Measurements from ENCODE around the gene ADAM12.

The ADAM12 gene

GRCh38 chr10:126210051-126210651, 178.1 kb downstream of the ADAM12 start:
- TF ChIP-seq CTCF (IDR thresholded peaks at IDR 0.05; ENCODE audit: low read depth, low read length, missing control alignments): no peak
- DNase-seq (ENCODE audit: extremely low read depth, low read depth): no peak
- no peak overlapping the region for H3K4me3 ChIP-seq (replicated peaks; ENCODE audit: low read depth, low read length)

DNA sequence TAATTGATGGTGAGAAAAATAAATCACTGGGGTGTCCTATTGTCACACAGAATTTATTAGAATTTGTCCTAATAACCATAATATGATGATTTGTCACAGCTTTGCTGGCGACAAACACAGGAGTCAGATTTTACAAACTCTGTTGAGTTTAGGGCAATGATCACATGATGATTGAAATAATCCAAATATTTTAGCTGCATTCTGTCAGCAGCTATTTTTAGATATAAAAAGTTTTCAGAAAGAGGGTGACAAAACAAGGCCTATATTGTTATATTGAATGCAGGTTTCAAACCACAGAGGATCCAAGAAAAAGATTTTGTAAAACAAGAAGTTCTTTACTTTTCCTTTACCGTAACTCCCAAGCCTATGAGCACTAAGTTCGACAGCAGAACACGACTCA, 178.8 kb downstream of the ADAM12 start:
- no peak for TF ChIP-seq CTCF (IDR thresholded peaks at IDR 0.05; ENCODE audit: low read depth, low read length, missing control alignments)
- no peak for DNase-seq (ENCODE audit: extremely low read depth, low read depth)
- no peak overlapping the region for H3K4me3 ChIP-seq (replicated peaks; ENCODE audit: low read depth, low read length)

GRCh38 chr10:126208726-126209302, 179.5 kb downstream of the ADAM12 start:
- TF ChIP-seq CTCF (IDR thresholded peaks at IDR 0.05; ENCODE audit: low read depth, low read length, missing control alignments): no peak
- no peak for DNase-seq (ENCODE audit: extremely low read depth, low read depth)
- H3K4me3 ChIP-seq (replicated peaks; ENCODE audit: low read depth, low read length): no peak overlapping the region

- no peak overlapping the region for H3K4me3 ChIP-seq (replicated peaks; ENCODE audit: low read depth, low read length)
- no peak for TF ChIP-seq CTCF (IDR thresholded peaks at IDR 0.05; ENCODE audit: low read depth, low read length, missing control alignments)
- DNase-seq (ENCODE audit: extremely low read depth, low read depth): no peak
Observed at GRCh38 chr10:126207851-126208250, 180.4 kb downstream of the ADAM12 start.

DNA sequence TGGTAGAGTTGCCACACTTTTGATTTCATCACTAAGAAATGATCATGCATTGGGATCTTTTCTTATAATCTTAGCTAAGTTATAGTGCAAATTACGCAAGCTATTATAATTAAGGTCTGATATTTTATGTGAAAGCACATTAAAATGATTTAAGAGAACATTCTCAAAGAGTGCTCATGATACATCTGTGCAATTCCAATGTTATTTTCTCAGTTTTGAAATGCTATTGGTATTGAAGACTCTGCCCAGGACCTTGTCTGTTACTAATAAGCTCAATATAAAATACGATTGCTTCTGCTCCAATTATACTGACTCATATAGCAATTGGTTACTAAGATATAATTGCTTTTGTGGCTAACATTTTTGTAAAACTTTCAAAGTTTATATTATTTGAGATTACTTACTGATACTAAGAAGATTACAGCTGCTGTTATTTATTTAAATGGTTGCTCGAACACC, 180.9 kb downstream of the ADAM12 start:
- no peak for DNase-seq (ENCODE audit: extremely low read depth, low read depth)
- no peak overlapping the region for H3K4me3 ChIP-seq (replicated peaks; ENCODE audit: low read depth, low read length)
- TF ChIP-seq CTCF (IDR thresholded peaks at IDR 0.05; ENCODE audit: low read depth, low read length, missing control alignments): no peak

GRCh38 chr10:126205486-126206205, 182.6 kb downstream of the ADAM12 start:
- DNase-seq (ENCODE audit: extremely low read depth, low read depth): no peak
- H3K4me3 ChIP-seq (replicated peaks; ENCODE audit: low read depth, low read length): no peak overlapping the region
- no peak for TF ChIP-seq CTCF (IDR thresholded peaks at IDR 0.05; ENCODE audit: low read depth, low read length, missing control alignments)
